Panc1 (cell line): ENCODE measurements around the gene CDK11B. TPM values are rescaled to one million over a fixed set of nuclear protein-coding genes. Genes with fewer than 3 reads are reported as not detected.
"Not testable (repeated sequence)": the region's sequence is repeated elsewhere in the genome, so short reads cannot be mapped to it uniquely, and the experiment has no call there.

Experiments
- ATAC-seq: fragments of 200-7000 bp; cut with Tn5 transposase; 2 replicates; pipeline ENCODE4 v1.9.1; 2020; ENCODE audit warnings: mild to moderate bottlenecking, moderate library complexity
- BruUV-seq: library from RNA; stranded (reverse); fragments of 400-500 nt; replicated peaks from 2 replicates; lab custom pipeline; 2021; lab: Mats Ljungman, UMichigan
- CTCF ChIA-PET: fragments of 300-600 bp; sonication (Branson Sonifier 250); formaldehyde crosslinking; loops from one replicate; lab custom pipeline; 2022; ENCODE audit warnings: antibody characterized with exemption; lab: Charles Lee
- POLR2A ChIA-PET: fragments of 300-600 bp; sonication (Branson Sonifier 250); formaldehyde crosslinking; loops from one replicate; lab custom pipeline; 2022; ENCODE audit warnings: antibody characterized with exemption; lab: Charles Lee
- DNase-seq: peaks from one replicate; pipeline ENCODE4 v3.0.0-alpha.2; 2010; ENCODE audit warnings: low read depth, low spot score
- H3K27ac ChIP-seq: 2 replicates; pipeline ENCODE4 v1.5.1; 2011; ENCODE audit warnings: mild to moderate bottlenecking, low read length, inconsistent platforms
- H3K27me3 ChIP-seq: fragments of 200-500 bp; sonication (Bioruptor generic); 2 replicates; pipeline ENCODE4 v1.6.0; 2014; ENCODE audit warnings: low read length, inconsistent platforms; ENCODE audit not compliant: control insufficient read depth, insufficient read depth
- H3K36me3 ChIP-seq: fragments of 200-500 bp; sonication (Bioruptor generic); 2 replicates; pipeline ENCODE4 v1.5.1; 2014; ENCODE audit warnings: inconsistent platforms, mild to moderate bottlenecking, low read length, moderate library complexity; ENCODE audit not compliant: control insufficient read depth, insufficient read depth
- H3K4me1 ChIP-seq: 2 replicates; pipeline ENCODE4 v1.5.1; 2011; ENCODE audit warnings: inconsistent platforms, mild to moderate bottlenecking, low read length, moderate library complexity; ENCODE audit not compliant: control insufficient read depth, insufficient read depth
- H3K4me3 ChIP-seq, 2 experiments: 2 replicates each; pipeline ENCODE4 v1.5.1; 2011 to 2012; ENCODE audit warnings: low read depth in 2 of 2, low read length in 2 of 2, mild to moderate bottlenecking in 2 of 2, inconsistent platforms in 1 of 2, moderate library complexity in 1 of 2
- H3K9me3 ChIP-seq: fragments of 200-500 bp; sonication (Bioruptor generic); 2 replicates; pipeline ENCODE4 v1.5.1; 2014; ENCODE audit warnings: low read depth, mild to moderate bottlenecking, inconsistent platforms, low read length, moderate library complexity; ENCODE audit not compliant: control insufficient read depth, insufficient read depth
- in situ Hi-C: cut with HindIII; loops from 2 replicates; pipeline ENCODE4 v1.10.0; 2016; ENCODE audit warnings: low sequenced_read_pairs, low pct_unique_long_range_greater_than_20kb
- intact Hi-C: fragments of 100-400 bp; cut with micrococcal nuclease; formaldehyde crosslinking; loops from one replicate; pipeline ENCODE4 v1.10.0; 2022; ENCODE audit not compliant: unreplicated experiment
- total RNA-seq: library from RNA; stranded (reverse); gene quantifications from one replicate; pipeline ENCODE4 v1.2.1, GENCODE V29; 2021; ENCODE audit not compliant: unreplicated experiment

Gene CDK11B
- total RNA-seq, 1 experiment from 2014 or later: 36.5 TPM

DNA sequence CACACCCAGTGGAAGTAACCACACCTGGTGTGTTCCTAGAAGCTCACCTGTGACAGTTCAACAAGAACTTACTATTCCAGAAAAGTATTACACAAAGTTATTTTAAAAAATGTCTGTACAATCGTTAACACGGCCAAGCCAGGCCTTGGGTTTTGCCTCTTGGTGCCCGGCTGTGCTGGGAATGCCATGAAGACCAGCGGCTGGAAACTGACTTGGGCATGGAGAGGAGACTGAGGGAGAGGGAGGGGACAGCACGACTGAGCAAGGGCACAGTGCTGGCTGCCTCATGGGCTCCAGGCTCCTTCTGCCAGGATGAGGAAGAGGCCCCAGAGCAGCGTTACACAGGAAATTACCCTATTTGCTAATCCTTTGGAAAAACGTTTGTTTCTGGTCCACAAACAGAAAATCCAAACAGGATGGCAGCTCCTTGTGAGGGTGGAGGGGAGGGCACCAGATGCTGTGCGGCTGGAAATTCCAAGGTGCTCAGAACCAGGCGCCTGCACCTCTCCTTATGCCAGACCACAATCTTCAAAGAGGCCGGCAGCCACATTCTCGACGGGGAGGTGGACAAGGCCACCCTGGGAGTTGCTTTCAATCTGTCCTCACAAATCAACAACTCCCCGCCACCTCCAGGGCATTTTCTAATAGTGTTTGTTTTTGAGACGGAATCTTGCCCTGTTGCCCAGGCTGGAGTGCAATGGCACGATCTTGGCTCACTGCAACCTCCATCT, 4.2 kb upstream of the CDK11B start:
- DNase-seq, BruUV-seq, CTCF ChIA-PET, H3K27ac ChIP-seq, intact Hi-C loops, H3K4me3 ChIP-seq, in situ Hi-C loops, H3K36me3 ChIP-seq, H3K9me3 ChIP-seq, ATAC-seq, POLR2A ChIA-PET, H3K4me1 ChIP-seq, H3K27me3 ChIP-seq: not testable (repeated sequence)

DNA sequence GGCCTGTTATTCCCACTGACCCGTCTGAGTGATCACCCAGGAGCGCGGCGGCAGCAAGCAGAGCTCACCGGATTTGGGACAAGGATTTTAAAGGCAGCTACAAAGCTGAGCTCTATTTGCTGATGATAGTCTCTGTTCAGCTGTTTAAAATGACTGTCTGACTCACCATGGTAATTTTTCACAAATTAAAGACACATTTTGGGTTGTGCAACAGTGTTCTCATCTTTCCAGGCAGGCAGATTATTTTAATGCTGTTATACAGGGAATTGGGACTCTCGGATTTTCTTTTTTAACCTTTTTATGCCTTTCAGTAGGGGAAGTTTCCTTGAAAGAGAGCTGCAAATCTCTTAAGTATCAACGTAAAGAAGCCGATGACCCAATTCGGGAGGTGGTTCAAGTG, 3.6 kb upstream of the CDK11B start:
- not testable (repeated sequence) for H3K27ac ChIP-seq

DNA sequence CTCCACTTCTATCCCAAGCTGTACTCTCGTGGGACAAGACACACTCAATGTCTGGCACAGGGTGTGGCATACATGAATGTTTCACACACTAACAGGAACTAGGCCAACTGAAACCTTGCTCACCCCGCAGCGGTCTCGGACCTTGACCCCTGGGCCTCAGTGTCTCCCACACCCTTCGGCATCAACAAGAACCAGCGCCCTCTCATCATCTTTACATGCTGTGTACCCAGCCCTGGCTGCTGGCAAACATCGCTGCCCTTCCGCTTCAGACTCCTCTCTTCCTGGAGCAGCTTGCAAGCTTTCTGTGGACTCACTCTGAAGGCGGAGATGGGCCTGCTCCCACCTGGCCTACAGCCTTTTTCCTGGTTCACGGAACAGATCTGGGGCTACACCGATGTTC, 10.5 kb downstream of the CDK11B start:
- H3K4me1 ChIP-seq, H3K9me3 ChIP-seq, BruUV-seq, intact Hi-C loops, ATAC-seq, H3K27ac ChIP-seq, POLR2A ChIA-PET, DNase-seq, H3K4me3 ChIP-seq, H3K27me3 ChIP-seq, CTCF ChIA-PET, in situ Hi-C loops, H3K36me3 ChIP-seq: not testable (repeated sequence)

More for the DNA sequence above, 3.6 kb upstream of the CDK11B start:
- H3K27me3 ChIP-seq, H3K4me3 ChIP-seq, DNase-seq, ATAC-seq, H3K4me1 ChIP-seq, POLR2A ChIA-PET, intact Hi-C loops, H3K36me3 ChIP-seq, in situ Hi-C loops, H3K9me3 ChIP-seq, BruUV-seq, CTCF ChIA-PET: not testable (repeated sequence)

DNA sequence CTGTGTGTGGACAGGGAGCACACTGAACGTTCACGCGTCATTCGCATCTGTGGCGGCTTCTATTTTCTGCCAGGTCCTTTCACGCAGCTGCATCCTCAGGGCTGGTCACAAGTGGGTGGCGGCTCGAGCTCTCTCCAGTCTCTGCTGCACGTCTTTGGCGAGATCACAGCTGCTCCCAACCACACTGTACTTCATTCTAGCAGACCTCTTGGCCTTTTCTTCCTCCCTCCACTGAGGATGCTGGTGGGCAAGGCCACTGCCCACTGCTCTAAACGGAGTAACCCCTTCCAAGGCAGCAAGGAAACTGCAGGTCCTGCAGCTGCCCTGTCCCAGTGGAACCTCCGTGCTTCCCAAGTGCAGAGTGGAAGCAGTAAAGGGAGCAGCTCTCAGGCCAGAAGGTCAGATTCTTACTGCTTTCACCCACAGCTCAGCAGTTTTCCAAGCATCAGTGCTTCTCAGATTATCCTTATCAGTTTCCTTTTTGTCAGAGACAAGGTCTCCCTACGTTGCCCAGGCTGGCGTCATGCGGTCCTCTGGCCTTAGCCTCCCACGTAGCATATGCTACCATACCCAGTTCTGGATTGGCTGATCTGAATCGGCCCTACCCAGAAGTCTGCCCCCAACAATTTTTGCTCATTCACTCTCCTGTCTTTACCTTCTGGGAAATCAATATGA, 11.1 kb downstream of the CDK11B start:
- DNase-seq, ATAC-seq, POLR2A ChIA-PET, H3K27ac ChIP-seq, H3K4me1 ChIP-seq, in situ Hi-C loops, CTCF ChIA-PET, H3K4me3 ChIP-seq, intact Hi-C loops, H3K27me3 ChIP-seq, BruUV-seq, H3K36me3 ChIP-seq, H3K9me3 ChIP-seq: not testable (repeated sequence)

DNA sequence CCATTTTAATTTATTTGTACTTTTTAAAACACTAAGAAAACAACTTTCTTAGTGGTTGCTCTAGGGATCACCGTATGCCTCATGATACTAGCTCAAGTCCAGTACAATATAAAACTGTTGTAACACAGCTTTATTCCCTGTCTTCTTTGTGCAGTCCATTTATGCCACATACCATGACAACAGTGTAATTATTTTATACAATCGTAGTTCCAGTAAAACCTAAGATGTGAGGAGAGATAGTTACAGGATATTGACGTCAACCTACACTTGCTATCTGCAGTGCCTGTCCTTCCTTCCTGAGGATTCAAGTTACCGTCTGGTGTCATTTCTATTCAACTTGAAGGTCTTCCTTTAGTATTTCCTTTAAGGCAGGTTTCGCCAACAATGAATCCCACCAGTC, 12.5 kb downstream of the CDK11B start:
- H3K36me3 ChIP-seq, H3K9me3 ChIP-seq, BruUV-seq, intact Hi-C loops, H3K4me3 ChIP-seq, H3K27me3 ChIP-seq, DNase-seq, in situ Hi-C loops, H3K4me1 ChIP-seq, POLR2A ChIA-PET, ATAC-seq, H3K27ac ChIP-seq: not testable (repeated sequence)
- CTCF ChIA-PET: interaction anchor here (0.6 kb wide), 1 partner anchor 60 kb away, joined by 3 read pairs; no protein-coding TSS in a partner anchor

DNA sequence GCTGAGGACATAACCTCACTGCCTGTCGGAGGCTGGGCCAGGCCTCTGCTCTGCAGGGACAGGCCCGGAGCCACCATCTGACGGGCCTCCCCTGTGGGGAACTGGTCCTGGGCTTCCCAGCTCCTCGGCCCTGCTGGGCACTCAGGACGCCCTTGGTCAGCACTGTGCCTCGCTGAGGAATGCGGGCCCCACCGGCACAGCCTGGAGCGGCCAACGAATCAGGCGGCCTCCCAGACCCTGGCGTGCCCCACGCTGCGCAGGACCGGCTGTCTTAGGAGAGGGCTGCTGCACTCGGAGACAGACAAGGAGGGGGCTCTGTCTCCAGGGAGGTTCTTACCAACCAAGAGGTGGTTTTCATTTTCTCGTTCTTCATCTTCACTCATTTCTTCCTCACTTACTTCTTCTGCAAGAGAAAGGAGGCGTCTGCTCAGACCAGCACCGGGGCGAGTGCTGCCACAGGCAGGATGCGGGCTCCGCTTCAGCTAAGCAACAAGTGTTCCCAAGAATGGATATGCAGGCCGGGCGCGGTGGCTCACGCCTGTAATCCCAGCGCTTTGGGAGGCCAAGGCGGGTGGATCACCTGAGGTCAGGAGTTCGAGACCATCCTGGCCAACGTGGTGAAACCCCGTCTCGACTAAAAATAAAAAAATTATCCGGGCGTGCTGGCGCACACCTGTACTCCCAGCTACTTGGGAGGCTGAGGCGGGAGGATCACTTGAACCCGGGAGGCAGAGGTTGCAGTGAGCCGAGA, 17.9 kb downstream of the CDK11B start:
- BruUV-seq, H3K27ac ChIP-seq, intact Hi-C loops, DNase-seq, H3K9me3 ChIP-seq, H3K4me3 ChIP-seq, CTCF ChIA-PET, H3K4me1 ChIP-seq, ATAC-seq, POLR2A ChIA-PET, H3K27me3 ChIP-seq, in situ Hi-C loops, H3K36me3 ChIP-seq: not testable (repeated sequence)

DNA sequence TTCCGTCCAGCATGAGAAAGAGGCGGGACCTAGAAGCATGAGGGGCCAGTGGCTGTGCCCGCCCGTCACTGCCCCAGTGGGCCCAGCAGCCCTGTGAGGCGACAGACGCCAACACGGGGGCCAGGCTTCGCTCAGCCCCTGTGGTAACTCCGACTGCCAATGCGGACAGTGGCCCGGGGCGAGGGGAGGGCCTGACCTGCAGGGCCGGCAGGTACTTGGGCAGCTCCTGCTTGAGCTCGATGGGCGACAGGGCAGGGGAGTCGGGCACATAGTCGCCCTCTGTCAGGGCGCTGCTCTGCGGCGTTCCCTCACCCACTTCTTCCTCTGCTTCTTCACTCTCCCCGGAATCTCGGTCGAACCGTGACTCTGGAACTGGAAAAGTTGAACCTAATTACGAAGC, 18.7 kb downstream of the CDK11B start:
- DNase-seq, BruUV-seq, H3K36me3 ChIP-seq, H3K27ac ChIP-seq, H3K9me3 ChIP-seq, ATAC-seq, in situ Hi-C loops, intact Hi-C loops, H3K4me3 ChIP-seq, H3K4me1 ChIP-seq, CTCF ChIA-PET, H3K27me3 ChIP-seq, POLR2A ChIA-PET: not testable (repeated sequence)
